Activated gamma-delta T cell treated with anti-CD3 and anti-CD28 coated beads, Interleukin-2, amount 50 U/mL, for 16 hours (primary cell): ENCODE results near the gene HTT-AS.

Experiments
- DNase-seq: peaks from one replicate; pipeline ENCODE4 v3.0.0-alpha.2; 2020; ENCODE audit warnings: low read depth

Gene HTT-AS

DNA sequence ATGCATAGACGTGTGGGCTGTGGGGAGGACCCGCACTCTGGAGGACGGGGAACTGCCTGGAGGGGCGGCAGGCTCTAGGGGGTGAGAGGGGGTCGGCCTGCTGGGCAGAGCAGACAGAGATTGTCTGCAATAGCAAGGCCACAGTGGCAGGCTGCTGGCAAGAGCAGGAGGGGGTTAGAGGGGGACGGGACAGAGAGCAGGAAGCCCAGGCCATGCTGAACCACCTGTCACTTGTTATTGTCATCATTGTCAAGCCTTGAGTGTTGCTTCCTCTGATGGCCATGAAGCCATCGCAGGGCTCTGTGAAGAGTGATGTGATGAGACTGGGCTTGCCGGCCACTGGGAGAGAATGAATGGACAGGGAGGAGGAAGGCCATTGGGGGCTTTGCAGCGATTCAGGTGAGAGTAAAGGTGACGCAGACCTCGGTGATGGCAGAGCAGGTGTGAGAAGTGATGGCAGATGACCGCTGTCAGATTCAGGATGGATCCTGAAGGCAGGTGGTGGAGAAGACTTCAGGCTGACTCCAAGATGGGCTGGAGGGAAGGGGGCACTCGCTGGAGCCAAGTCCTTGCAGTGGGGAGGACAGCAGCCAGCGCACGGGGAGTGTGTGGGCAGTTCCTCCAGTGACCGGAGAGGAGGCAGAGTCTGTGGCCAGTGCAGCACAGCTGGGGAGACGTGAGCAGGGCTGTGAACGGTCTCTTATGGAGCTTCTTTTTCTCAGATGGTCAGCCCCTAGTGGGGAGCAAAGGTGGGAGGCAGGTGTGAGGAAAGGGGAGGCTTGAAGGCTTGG, 43.6 kb downstream of the HTT-AS start:
- no peak for DNase-seq

DNA sequence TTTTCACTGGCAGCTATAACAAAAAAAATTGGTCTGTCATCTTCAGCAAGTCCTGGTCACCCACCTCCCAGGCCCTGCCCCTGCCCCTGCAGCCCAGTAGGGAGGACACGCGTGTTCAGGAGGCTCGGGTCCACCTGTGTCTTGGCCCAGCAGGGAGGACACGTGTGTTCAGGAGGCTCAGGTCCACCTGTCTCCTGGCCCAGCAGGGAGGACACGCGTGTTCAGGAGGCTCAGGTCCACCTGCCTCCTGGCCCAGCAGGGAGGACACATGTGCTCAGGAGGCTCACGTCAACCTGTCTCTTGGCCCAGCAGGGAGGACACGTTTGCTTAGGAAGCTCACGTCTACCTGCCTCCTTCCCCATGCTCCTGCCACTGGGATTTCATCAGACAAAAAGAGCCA, 44.9 kb downstream of the HTT-AS start:
- no peak for DNase-seq

DNA sequence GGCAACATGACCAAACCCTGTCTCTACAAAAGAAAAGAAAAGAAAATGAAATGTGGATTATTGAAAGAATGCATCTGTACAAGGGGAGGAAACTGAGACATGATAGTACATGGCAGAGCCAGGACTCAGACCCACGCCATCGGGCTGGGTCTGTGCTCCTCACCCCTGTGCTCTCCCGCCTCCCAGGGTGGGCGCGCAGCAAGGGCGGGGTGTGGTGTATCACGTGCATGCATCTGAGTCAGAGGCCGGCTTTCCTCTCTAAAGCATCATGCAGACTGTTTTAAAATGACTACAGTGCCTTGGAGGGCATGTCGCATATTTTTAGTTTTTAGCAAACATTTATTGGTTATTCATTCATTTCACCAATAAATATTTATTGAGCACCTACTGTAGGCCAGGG, 47.8 kb downstream of the HTT-AS start:
- DNase-seq = no peak

DNA sequence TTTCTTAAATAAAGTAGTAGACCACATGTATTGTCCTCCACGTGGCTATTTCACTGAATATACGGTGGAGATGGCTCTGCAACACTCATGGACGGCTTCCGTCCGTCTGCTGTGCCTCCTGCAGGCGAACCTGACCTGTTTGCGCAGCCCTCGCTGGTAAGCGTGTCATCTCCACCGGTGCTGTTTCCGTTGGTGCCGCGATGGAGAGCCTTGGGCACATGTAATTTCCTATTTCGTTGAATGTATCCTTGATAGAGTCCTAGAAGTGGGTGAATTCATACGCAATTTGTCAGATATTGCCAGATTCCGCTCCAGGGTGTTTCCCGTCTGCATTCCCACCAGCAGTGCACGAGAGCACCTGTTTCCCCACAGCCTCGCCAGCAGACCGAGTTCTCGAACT, 48.5 kb downstream of the HTT-AS start:
- DNase-seq = no peak

DNA sequence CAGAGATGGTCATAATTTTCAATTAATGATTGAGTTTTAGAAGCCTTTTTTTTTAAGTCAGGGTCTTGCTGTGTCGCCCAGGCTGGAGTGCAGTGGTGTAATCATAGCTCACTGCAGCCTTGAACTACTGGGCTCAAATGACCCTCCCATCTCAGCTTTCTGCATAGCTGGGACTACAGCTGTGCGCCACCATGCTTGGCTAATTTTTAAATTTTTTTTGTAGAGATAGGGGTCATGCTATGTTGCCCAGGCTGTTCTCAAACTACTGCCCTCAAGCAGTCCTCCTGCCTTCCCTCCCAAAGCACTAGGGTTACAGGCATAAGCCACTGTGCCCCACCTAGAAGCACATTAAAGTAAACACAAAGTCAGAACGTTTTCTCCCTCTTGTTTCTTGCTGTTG, 51.7 kb downstream of the HTT-AS start:
- no peak for DNase-seq

DNA sequence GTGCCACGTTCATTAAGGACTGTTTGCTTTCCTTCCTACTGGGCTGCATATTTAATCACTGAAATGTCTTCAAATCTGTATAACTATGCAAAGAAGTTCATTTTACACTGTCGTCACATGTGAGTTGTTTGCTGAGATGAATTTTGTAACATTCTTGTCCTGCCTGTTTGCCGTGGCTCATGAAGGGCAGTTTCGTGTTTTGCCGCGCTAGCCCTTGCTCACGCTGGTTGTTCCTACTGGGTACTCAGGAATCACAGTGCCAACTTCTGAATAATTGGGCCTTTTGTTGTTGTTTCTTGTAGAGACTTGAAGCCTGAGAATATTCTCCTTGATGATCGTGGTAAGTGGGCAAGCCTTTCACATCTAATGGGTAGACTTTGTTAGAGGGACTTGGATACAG, 52.2 kb downstream of the HTT-AS start:
- DNase-seq = no peak

GRCh38 chr4:3021627-3022026, 52.7 kb downstream of the HTT-AS start:
- no peak for DNase-seq

DNA sequence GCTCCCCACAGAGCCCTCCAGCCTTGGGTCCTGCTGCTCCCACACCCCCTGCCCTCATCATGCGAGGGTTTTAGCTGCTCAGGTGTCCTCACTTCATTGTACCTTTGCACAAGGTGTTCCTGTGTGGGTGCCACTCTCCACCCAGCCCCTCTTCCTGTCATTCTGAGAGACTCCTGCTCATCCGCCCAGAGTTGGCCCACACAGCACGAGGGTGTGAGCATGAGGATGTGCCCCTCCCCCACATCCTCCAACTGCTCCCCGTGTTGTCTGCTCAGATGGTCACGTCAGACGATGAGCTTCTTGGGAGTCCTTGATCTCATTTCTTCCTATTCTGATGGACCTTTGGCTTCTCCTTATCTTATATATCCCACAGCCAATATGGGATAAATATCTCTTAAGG, 53.2 kb downstream of the HTT-AS start:
- no peak for DNase-seq

DNA sequence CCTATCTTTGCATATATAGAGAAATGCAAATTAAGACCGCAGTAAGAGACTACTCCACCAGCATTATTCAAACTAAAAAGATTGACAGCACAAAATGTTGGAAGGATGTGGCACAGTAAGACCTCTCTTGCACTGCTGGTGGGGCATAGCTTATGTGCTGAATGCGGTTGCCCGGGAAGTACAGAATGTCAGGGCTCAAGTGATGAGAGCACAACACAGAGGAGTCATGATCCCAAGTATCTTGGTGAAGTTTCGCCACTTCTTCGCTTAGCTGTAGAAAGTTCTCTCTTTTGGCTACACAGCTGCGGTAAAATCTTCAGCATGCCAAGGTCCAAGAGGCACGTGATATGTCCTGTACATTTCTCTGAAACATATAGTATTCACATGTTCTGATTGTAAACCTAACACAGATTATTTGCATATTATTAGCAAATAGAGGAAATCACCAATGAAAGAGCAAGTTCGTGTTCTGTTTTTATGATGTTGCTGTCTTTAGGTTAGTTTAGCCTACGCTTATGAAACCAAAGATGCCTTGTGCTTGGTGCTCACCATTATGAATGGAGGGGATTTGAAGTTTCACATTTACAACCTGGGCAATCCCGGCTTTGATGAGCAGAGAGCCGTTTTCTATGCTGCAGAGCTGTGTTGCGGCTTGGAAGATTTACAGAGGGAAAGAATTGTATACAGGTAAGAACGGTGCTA, 55.0 kb downstream of the HTT-AS start:
- DNase-seq = no peak

DNA sequence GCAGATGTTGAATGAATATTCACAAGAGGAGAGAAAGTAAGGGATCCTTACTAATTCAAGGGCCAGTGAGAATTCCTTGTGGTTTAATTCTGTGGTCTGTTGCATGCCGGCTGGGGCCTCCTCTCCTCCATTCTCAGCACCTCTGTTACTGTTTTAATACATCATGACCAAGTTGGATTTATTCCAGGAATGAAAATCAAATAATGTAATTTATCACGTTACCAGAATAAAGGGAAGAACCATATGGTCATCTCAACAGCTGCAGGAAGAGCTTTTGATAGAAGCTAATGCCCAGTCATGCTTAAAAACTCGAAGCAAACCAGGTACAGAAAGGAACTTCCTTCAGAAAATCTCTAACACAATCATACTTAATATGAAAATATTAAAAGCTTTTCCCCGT, 56.8 kb downstream of the HTT-AS start:
- no peak for DNase-seq

- DNase-seq = no peak
Observed at GRCh38 chr4:3016961-3017360, 57.4 kb downstream of the HTT-AS start.

GRCh38 chr4:3013839-3014350, 60.4 kb downstream of the HTT-AS start:
- no peak for DNase-seq
